Coronary artery (tissue), 2 donors: ENCODE data around the gene IGSF8.

Experiments
- DNase-seq: peaks from one replicate; pipeline ENCODE4 v3.0.0-alpha.2; 2017; ENCODE audit warnings: low spot score
- H3K27ac ChIP-seq, 2 donors: fragments of 200-600 bp; sonication (generic); one replicate each; pipeline ENCODE4 v1.5.1; 2016 to 2019
- H3K4me3 ChIP-seq: fragments of 200-600 bp; sonication (generic); 2 replicates; pipeline ENCODE4 v1.5.1; 2016; ENCODE audit warnings: mild to moderate bottlenecking, moderate library complexity
- TF ChIP-seq, protein P1 (sequence below): fragments of 200-600 bp; sonication (generic); IDR thresholded peaks from one replicate; pipeline ENCODE4 v1.5.1; 2019; ENCODE audit warnings: antibody characterized with exemption

Gene IGSF8

DNA sequence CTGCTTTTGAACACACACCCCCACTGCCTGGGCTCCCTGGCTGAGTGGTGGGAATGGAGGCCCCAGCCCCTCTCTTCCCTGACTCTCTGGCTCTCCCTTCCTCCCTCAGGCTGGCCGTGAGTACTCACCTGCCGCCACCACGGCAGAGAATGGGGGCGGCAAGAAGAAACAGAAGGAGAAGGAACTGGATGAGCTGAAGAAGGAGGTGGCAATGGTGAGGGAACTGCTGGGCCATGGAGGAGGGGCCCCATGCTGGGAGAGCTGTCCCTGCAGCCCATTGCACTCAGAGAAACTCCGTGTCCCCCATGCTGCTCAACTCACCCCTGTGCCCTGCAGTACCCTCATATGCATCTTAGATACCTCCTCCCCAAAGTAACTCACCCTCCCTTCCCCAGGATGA is 22.4 kb upstream of the IGSF8 start:
- no peak overlapping the region for H3K27ac ChIP-seq
- DNase-seq: no peak
- TF ChIP-seq, protein P1, sequence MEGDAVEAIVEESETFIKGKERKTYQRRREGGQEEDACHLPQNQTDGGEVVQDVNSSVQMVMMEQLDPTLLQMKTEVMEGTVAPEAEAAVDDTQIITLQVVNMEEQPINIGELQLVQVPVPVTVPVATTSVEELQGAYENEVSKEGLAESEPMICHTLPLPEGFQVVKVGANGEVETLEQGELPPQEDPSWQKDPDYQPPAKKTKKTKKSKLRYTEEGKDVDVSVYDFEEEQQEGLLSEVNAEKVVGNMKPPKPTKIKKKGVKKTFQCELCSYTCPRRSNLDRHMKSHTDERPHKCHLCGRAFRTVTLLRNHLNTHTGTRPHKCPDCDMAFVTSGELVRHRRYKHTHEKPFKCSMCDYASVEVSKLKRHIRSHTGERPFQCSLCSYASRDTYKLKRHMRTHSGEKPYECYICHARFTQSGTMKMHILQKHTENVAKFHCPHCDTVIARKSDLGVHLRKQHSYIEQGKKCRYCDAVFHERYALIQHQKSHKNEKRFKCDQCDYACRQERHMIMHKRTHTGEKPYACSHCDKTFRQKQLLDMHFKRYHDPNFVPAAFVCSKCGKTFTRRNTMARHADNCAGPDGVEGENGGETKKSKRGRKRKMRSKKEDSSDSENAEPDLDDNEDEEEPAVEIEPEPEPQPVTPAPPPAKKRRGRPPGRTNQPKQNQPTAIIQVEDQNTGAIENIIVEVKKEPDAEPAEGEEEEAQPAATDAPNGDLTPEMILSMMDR: no peak
- no peak overlapping the region for H3K4me3 ChIP-seq

DNA sequence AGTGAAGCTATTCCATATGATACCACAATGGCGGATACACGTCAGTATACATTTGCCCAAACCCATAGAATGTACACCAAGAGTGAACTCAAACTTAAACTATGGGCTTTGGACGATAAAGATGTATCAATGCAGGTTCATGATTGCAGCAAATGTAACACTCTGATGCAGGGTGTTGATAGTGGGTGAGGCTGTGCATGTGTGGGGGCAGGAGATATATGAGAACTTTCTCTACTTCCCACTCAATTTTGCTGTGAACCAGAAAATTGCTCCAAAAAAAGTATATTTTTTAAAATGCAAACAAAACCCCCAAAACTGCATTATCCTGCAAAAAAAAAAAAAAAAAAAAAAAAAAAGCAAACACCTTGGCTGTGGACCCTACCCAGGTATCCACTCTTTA is 20.5 kb upstream of the IGSF8 start:
- peak overlapping the region; percentile 66 for H3K4me3 ChIP-seq
- TF ChIP-seq, protein P1: no peak
- no peak for DNase-seq
- peak overlapping the region in 1 of 2 donors; percentile 91 for H3K27ac ChIP-seq

DNA sequence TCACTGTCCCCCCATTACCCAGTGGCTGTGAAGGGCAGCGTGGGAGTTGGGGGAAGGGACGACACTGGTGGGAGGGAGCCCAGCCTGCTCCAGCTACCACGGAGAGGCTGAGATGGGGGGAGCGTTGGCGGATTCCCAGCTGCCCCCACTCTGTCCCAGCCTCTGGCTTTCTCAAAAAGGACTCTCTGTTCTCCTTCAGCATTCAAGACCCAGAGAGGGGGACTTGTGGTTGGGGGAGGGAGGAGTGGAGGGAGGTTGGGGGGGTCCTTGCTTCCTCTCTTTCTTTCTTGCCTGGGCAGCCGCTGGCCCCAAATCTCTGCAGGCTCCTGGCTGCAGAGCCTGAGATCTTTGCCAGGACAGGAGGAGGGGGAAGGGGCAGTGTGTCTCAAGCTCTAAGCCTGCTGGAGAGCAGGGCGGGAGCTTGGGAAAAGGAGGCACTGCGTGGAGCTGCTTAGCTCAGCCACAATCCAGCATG is 19.3 kb upstream of the IGSF8 start:
- Histone ChIP-seq H3K27ac (peak overlapping the region; percentile 77 to 91), H3K4me3 (peak overlapping the region; percentile 66)
- no peak for DNase-seq
- TF ChIP-seq, protein P1: no peak

DNA sequence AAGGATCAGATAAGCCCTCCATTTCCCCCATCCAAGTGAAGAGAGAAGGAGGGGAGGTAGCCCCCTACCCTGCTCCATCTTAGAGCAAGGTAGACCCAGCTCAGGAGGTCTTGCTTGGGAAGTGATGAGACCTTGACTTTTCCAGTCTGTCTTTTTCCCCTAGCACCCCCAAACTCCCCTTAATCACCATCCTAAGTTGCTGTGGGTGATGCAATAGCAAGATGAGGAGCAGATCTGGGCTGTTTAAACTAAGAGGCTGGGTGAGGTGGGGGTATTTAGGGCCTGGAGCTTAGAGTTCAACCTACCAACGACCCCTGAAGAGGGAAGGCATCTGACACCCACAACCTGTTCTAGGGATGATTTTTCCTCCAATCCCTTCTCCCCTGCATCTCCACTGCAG is 18.9 kb upstream of the IGSF8 start:
- Histone ChIP-seq H3K4me3 (peak overlapping the region; percentile 66), H3K27ac (peak overlapping the region; percentile 77 to 91)
- DNase-seq: no peak
- TF ChIP-seq, protein P1: no peak

DNA sequence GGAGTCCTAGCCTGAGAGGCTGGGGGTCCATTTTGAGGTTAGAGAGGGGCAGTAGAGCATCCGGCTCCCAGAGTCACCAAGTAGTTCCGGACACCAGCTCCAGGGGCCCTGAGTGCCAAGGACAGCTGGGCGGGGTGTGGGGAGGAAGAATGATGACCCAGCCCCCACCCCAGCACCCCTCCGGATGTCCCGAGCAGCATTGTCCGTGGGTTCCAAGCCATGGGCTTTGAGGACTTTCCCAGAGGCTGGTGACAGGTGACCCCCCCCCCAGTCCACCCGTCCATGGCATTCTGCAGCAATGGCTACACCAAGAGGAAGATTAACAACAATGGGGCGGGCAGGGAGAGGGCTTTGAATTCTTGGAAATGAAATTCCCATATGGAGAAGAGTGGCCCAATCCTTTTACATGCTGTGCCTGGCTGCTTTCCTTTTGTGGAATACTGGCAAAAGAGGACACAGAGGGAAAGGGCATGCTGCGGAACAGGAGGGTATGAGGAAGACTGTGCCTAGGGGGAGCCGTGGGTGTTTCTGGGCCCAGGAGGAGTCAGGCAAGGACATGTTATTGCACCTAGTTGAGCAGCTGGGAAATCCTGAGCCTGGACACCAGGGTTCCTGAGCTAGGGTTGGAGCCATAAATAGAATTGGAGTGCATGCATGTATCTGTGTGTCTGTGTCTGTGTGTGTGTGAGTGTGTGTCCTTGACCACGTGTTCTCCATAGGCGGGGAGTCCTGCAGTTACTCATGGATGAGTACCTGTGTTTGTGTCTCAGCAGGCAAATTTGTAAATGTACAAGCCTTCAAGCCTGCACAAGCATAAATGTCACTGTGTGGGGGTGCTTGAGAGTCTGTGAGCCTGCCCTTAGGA is 18.1 kb upstream of the IGSF8 start:
- no peak for DNase-seq
- TF ChIP-seq, protein P1: no peak
- Histone ChIP-seq H3K4me3 (peak overlapping the region; percentile 66), H3K27ac (peak overlapping the region; percentile 77 to 91)

DNA sequence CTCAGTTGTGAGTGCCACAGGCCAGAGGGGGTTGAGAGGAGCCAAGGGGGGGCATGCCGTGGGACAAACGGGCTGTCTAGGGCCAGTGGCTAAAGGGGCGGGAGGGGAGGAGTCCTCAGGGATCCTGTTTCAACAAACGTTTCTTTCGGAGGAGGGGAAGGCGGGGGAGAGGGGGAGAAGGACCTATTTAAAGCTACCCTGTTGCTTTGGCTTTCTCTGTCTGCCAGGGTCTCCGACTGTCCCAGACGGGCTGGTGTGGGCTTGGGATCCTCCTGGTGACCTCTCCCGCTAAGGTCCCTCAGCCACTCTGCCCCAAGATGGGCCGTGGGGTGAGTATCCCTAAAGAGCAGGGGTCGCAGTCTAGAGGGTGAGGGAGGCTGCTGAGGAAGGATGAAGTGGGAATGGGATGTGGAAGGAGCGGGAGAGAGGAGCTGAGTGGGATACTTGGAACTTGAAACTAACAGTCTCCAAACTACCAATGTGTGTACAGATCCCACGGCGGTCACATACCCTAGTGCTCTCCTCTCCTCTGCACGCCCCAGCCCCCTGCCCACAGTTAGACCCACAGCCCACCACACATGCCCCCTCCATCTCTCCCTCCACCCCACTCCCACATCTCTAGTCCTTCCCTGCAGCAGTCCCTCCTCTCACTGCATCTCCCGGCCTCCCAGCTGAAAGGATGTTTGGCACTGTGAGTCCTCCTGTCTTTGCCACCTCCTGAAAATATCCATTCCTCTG is 17.3 kb upstream of the IGSF8 start, which contains the start of gene ATP1A2:
Gene ATP1A2 (plus strand): TSS at position 215 of the 738 bp plus-strand sequence. CDS start 103 bp downstream, at position 318.
- TF ChIP-seq, protein P1: no peak
- peak within 1 kb of the TSS; percentile 77 to 91 for H3K27ac ChIP-seq
- peak within 1 kb of the TSS; percentile 66 for H3K4me3 ChIP-seq
- no peak for DNase-seq
